Measurements from ENCODE around the gene TBC1D9. TPM values are rescaled to one million over a fixed set of nuclear protein-coding genes. Genes with fewer than 3 reads are reported as not detected.

TBC1D9 gene
- total RNA-seq, 1 experiment from 2014 or later = 0.70 TPM

GRCh38 chr4:140753329-140753728 is 2.9 kb downstream of the TBC1D9 start (continued):
- TF ChIP-seq IRF2 (CRISPR knock-in tag; IDR thresholded peaks at IDR 0.05; ENCODE audit: borderline replicate concordance, low read depth) = no peak

GRCh38 chr4:140752291-140753068 is 3.7 kb downstream of the TBC1D9 start:
- Mint-ChIP-seq H3K4me1 (peaks cover 12% of the 10 kb centered on the region), H3K4me3 (no peak overlapping the region), H3K27me3 (ENCODE audit: low read depth) (peaks cover 63% of the 10 kb centered on the region), H3K27ac (no peak overlapping the region), H3K36me3 (no peaks in the 10 kb centered on the region), H3K9me3 (peaks cover 10% of the 10 kb centered on the region)
- DNase-seq (ENCODE audit: low spot score) (no peak), ATAC-seq (no peak)
- CTCF ChIA-PET = interaction anchor here (1.5 kb wide), 1 partner anchor 9 kb away, joined by 5 read pairs; no protein-coding TSS in a partner anchor
- POLR2A ChIA-PET = interaction anchor here (0.6 kb wide), 1 partner anchor 18 kb away, joined by 3 read pairs; no protein-coding TSS in a partner anchor
- TF ChIP-seq RORB (CRISPR knock-in tag; IDR thresholded peaks at IDR 0.05) (no peak), NFE2L1 (CRISPR knock-in tag; IDR thresholded peaks at IDR 0.05) (no peak), E2F4 (CRISPR knock-in tag; IDR thresholded peaks at IDR 0.05; ENCODE audit: borderline replicate concordance, low read depth) (no peak), ESRRA (CRISPR knock-in tag; IDR thresholded peaks at IDR 0.05; ENCODE audit: borderline replicate concordance) (no peak), ZBTB43 (CRISPR knock-in tag; IDR thresholded peaks at IDR 0.05) (no peak), OVOL2 (CRISPR knock-in tag; IDR thresholded peaks at IDR 0.05; ENCODE audit: borderline replicate concordance) (no peak)

GRCh38 chr4:140750470-140750869 is 5.7 kb downstream of the TBC1D9 start:
- H3K9me3 Mint-ChIP-seq = peaks cover 10% of the 10 kb centered on the region
- no peak overlapping the region for H3K27ac Mint-ChIP-seq
- no peak for ATAC-seq
- H3K36me3 Mint-ChIP-seq = no peaks in the 10 kb centered on the region
- POLR2A ChIA-PET = no interaction called here
- no peak overlapping the region for H3K4me3 Mint-ChIP-seq
- CTCF ChIA-PET = no interaction called here
- no peak for DNase-seq (ENCODE audit: low spot score)
- peaks cover 48% of the 10 kb centered on the region for H3K27me3 Mint-ChIP-seq (ENCODE audit: low read depth)
- H3K4me1 Mint-ChIP-seq = peaks cover 6% of the 10 kb centered on the region
- TF ChIP-seq ZNF281 (CRISPR knock-in tag; IDR thresholded peaks at IDR 0.05) (no peak), ATF3 (CRISPR knock-in tag; conservative IDR thresholded peaks at IDR 0.05) (no peak), ZNF423 (CRISPR knock-in tag; IDR thresholded peaks at IDR 0.05) (no peak), PRRX2 (CRISPR knock-in tag; IDR thresholded peaks at IDR 0.05) (no peak), CDX4 (CRISPR knock-in tag; IDR thresholded peaks at IDR 0.05; ENCODE audit: borderline replicate concordance) (no peak), FOXK1 (CRISPR knock-in tag; IDR thresholded peaks at IDR 0.05) (no peak), SMAD4 (CRISPR knock-in tag; IDR thresholded peaks at IDR 0.05) (no peak), IRF1 (CRISPR knock-in tag; IDR thresholded peaks at IDR 0.05) (no peak), ZNF219 (CRISPR knock-in tag; IDR thresholded peaks at IDR 0.05; ENCODE audit: borderline replicate concordance) (no peak), MXD4 (CRISPR knock-in tag; IDR thresholded peaks at IDR 0.05; ENCODE audit: borderline replicate concordance) (no peak), ZNF671 (CRISPR knock-in tag; IDR thresholded peaks at IDR 0.05) (no peak), MYBL2 (CRISPR knock-in tag; IDR thresholded peaks at IDR 0.05) (no peak), ZNF532 (CRISPR knock-in tag; IDR thresholded peaks at IDR 0.05; ENCODE audit: borderline replicate concordance) (no peak), JUN (CRISPR knock-in tag; IDR thresholded peaks at IDR 0.05) (no peak)

Data from WTC11 (cell line).